T1000 (cell line): ENCODE data around the gene KDM4B.

Source experiments
- DNase-seq: peaks from one replicate; lab custom pipeline; 2025; ENCODE audit warnings: mixed read lengths; lab: John Stamatoyannopoulos, UW

Gene KDM4B

DNA sequence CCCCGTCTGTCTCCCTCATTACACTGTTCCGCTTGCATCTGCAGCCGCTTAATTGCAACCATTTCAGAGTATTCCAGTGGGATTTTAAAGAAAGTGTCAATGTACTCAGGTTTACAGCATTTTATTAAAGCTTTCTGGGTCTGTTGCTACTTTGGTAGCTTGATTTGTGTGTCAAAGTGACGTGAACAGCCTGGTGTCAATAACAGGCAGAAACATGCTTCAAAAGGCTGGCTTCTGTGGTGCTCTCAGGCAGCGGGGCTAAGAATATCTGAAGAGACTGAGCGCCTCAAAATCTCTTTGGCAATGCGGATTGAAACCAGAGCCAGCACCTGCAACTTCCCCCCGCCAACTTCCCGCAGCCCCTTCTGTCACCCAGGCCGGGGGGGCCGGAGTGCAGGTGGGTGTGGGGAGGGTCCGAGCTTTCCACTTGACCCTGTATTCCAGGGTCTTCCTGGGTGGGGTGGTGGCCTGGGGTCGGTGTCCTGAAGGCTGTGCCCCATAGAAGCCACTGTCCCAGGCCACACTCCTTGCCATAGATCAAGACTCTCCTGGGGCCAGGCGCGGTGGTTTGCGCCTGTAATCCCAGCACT is 81.2 kb downstream of the KDM4B start:
- DNase-seq = no peak

DNA sequence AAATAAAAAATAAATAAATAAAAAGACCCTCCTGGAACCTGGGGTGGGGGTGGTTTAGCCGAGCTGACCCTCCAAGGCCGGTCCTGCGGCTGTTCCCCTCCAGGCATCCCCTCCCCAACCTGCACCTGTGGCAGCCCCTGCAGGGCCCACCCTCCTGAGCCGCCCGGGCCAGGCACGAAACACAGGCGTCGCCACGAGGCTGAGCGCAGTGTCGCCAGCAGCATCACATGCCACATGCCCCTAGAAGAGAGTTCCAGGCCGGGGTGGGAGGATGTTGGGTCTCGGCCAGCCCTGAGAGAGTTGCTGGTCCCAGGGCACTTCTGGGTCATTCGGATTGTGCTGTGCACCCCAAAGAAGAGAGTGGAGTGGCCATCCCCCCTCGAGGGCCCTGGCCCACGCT is 82.0 kb downstream of the KDM4B start:
- DNase-seq = no peak

DNA sequence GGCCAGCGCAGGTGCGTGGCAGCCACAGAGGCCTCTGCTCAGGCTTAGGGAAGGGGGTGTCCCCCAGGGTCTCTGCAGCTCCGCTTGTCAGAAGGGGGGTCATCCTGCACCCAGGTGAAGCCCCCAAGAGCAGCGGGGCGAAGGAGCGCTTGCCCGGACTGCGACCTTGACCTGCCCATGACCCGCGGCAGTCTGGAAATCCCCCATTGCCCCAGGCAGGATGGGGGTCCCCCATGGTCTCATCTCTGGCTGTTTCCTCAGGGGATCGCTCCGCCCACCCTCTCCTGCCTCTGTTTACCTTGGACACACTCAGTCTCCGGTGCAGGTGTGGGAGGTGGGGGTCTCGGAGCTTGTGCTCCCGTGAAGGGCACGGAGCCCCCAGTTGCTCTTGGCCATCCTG is 82.7 kb downstream of the KDM4B start:
- no peak for DNase-seq

GRCh38 chr19:5052515-5052914 is 83.6 kb downstream of the KDM4B start:
- no peak for DNase-seq

- DNase-seq = no peak
Measured at GRCh38 chr19:5052945-5053485, 84.1 kb downstream of the KDM4B start.

DNA sequence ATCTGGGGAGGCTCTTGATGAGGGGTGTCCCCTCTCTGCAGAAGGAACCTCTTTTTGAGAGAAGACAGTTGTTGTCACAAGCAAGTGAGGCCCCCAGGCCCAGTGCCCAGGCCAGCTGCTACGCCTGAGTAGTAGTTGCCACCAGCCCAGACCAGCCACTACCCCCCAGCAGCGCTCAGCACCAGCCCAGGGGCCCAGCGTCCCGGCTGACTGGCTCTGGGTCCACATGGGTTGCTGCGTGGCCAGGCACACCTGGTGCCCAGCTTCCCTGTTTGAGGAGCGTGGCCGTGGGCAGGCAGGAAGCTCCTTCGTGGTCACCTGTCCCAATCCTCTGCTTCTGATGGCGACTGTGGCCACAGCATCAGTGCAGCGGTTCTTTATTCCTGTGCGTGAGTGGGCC is 84.7 kb downstream of the KDM4B start:
- no peak for DNase-seq

GRCh38 chr19:5054551-5055456 is 85.9 kb downstream of the KDM4B start:
- no peak for DNase-seq

GRCh38 chr19:5055457-5055776 is 86.5 kb downstream of the KDM4B start:
- DNase-seq = no peak

GRCh38 chr19:5057860-5058259 is 88.9 kb downstream of the KDM4B start:
- no peak for DNase-seq

DNA sequence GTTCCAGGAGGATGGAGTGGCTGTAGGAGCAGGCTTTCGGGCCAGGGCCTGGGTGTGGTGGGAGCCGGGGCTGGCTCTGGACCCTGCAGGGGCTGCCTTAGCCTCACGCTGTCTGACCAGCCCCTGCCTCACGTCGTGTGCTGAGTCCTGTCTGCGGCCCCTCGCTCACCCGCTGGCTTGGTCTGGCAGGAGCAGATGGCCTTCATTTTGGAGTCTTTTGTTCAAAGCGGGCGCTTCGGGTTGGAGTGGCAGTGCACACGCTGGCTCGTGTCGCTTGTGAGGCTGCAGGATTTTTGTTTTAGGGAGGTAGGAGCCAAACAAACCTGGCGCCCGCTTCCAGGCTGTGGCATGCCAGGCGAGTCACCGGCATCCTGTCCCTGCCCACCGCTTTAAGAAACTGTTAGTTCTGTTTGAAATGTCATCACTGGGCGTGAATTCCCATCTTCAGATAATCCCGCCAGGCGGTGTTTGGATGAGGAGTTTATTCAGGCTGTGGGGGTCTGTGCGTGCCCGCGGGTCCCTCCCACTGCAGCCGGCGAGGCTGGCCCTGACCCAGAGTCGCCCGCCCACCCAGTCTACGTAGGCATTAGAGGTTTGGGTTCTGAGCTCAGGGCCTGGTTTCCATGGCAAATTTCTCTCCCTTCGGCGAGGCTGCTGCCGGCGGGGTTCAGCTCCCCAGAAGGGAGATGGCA is 89.8 kb downstream of the KDM4B start:
- DNase-seq = no peak

- DNase-seq = no peak
Measured at GRCh38 chr19:5059213-5059574, 90.3 kb downstream of the KDM4B start.

- DNase-seq = no peak
Measured at GRCh38 chr19:5059793-5060192, 90.9 kb downstream of the KDM4B start.

- no peak for DNase-seq
Measured at GRCh38 chr19:5062195-5062594, 93.3 kb downstream of the KDM4B start.

GRCh38 chr19:5062799-5063198 is 93.9 kb downstream of the KDM4B start:
- no peak for DNase-seq

DNA sequence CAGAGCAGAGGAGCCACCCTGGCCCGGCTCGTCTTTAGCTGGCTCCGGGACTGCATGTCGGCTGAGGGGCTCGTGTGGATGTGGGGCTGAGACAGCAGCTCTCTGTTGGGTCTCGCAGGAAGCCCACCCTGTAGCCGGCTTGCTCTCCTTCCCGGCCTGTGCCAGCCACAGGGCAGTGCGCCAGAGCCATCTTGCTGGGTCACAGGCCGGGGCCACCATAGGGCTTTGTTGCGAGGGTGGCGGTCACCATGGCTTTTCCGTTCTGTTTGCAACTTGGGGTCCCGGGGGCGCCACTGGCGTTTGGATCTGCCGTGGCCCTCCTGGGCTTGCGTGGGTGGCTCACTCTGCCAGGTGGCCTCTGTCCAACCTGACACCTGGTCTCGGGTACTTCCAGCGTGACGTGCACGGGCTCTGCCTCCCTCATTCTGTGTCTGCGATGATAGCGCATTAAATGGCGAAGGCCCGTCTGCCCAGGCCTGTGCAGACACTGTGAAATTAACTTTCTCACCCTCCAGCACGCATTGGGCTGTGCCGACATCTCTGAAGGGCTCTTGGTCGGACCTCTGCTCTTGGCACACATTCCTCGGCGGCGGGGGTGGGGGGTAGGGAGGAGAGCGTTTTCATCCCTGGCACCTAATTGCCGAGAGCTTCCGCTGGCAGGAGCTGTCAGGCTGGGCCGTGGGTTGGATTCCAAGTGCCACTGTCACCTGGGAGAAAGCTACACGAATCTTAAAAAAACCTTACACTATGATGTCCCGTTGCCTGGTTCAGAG is 95.1 kb downstream of the KDM4B start:
- DNase-seq = no peak

DNA sequence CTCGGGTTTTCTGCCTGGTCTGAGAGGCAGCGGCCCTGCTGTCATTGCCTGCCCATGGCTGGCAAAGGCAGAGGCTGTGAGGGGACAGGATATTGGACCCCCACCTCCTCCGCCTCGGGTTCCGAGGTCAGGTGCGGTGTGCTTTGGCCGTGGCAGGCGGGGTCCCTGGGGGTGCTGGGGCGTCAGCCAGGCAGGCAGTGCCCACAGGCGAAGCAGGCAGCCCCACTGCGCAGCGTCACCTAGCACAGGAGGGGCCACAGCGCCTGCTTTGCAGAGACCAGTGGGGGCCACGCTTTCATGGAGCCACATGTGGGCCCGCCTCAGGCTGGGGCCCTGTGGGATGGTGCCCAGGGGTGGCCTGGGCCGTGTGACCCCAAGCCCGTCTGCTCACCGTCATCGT is 96.0 kb downstream of the KDM4B start:
- DNase-seq = no peak

- DNase-seq = no peak
Measured at GRCh38 chr19:5065663-5066093, 96.8 kb downstream of the KDM4B start.

- DNase-seq = no peak
Measured at GRCh38 chr19:5066768-5067167, 97.9 kb downstream of the KDM4B start.

DNA sequence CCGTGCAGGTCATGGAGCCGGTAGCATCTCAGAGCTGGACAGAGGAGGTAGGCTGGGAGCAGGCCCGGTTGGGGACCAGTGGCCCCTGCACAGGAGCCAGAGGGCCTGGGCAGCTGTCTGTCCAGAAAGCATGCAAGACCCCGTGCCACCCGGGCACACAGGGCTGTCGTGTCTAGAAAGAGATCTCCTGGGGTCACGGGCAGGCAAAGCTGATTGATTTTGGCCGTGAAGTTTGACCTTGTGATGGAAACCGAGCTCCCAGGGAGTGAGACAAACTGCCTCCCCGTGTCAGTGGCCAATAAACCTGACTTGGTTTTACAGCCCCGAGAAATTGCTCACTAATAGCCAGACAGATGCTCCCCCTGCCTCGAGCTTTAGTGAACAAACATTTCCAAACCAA is 98.8 kb downstream of the KDM4B start:
- no peak for DNase-seq

- no peak for DNase-seq
Measured at GRCh38 chr19:5068233-5069072, 99.5 kb downstream of the KDM4B start.

GRCh38 chr19:5070331-5070730 is 101.4 kb downstream of the KDM4B start:
- no peak for DNase-seq
